ENCODE data around the gene CDH18.

CDH18 gene

DNA sequence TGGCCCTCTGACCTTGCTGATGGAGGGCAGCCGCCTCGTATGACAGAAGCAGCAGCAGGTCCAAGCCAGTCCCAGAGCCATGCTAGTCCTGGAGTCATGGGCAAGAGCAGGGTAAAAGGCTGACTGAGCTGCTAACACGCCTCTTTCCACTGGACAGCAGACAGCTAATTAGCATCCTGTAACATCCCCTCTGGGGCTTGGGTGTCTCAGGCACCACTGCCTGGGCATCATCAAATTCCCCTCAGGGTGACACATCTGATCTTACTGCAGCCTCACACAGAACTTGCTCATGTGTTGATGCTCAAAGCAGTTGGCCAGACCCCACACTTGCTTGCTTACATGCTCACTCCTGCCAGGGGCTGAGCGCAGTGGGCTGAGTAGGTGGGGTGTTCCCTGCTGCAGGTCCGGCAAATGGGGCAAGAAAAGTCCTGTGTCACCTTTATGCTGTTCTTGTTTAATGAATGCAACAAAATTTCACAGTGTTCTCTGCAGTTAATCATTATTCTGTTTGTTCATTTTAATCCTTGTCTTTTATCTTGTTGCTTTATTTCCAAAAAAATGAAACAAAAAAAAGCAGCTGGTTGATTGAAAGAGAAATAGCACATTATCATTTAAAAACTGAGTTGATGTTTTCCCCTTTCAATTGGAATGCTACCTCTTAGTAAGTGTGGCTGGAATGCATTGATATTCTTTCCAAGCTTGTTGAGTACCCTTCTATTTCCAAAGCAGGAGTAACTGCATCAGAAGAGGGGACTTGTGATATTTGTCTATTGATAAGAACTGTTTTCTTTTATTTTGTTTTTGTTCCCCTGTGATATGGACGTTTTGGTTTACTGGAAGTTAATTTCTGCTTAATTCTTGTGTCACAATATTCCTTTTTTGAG, 254.1 kb downstream of the CDH18 start:
- no peak overlapping the region for H3K4me3 ChIP-seq (ENCODE audit: low read depth in 1 of 2, low read length in 2 of 2)
- TF ChIP-seq CTCF (IDR thresholded peaks at IDR 0.05; ENCODE audit: borderline replicate concordance, extremely low read depth, low read length, poor library complexity, severe bottlenecking), result no peak
- DNase-seq (no peak), ATAC-seq (ENCODE audit: insufficient read depth, low read depth) (no peak)
- no peak overlapping the region for H3K4me2 ChIP-seq (ENCODE audit: insufficient read depth, low read length)
- no peak overlapping the region for H3K9ac ChIP-seq (ENCODE audit: low read depth, low read length)
- no peak overlapping the region for H3K27ac ChIP-seq (ENCODE audit: low read length)
- H3K9me3 ChIP-seq (ENCODE audit: insufficient read depth, low read length, severe bottlenecking), result peaks cover 3% of the 10 kb centered on the region
- H2AFZ ChIP-seq (ENCODE audit: low read depth, low read length), result no peak overlapping the region
- H4K20me1 ChIP-seq (ENCODE audit: insufficient read depth, low read length), result no peaks in the 10 kb centered on the region
- no peaks in the 10 kb centered on the region for H3K79me2 ChIP-seq (ENCODE audit: insufficient read depth, low read length)
- no peaks in the 10 kb centered on the region for H3K36me3 ChIP-seq (ENCODE audit: insufficient read depth, low read length)
- no peaks in the 10 kb centered on the region for H3K27me3 ChIP-seq (ENCODE audit: insufficient read depth, low read length, poor library complexity)
- no peaks in the 10 kb centered on the region for H3K4me1 ChIP-seq (ENCODE audit: insufficient read depth, low read length)

DNA sequence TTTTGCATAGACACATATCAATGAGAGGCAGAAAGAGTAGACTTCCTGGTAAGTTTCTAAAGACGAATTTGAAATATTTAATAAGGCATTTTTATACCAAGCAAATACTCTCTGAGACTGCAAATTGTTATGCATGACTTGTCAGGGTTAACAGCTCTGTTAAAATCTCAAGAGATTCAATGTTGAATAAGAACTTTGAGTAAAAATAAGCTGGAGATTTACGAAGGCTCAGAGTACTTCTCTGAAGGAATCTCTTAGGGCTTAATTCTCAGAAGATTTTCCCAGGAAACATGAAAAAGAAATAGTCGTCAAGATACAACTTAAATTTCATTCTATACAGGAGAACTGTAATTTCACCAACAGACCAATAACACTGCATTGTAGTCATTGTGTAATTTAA, 259.4 kb downstream of the CDH18 start:
- Histone ChIP-seq H3K9ac (ENCODE audit: low read depth, low read length) (no peak overlapping the region), H3K4me3 (ENCODE audit: low read depth in 1 of 2, low read length in 2 of 2) (no peak overlapping the region), H3K9me3 (ENCODE audit: insufficient read depth, low read length, severe bottlenecking) (no peaks in the 10 kb centered on the region), H3K27me3 (ENCODE audit: insufficient read depth, low read length, poor library complexity) (no peaks in the 10 kb centered on the region), H4K20me1 (ENCODE audit: insufficient read depth, low read length) (no peaks in the 10 kb centered on the region), H3K79me2 (ENCODE audit: insufficient read depth, low read length) (no peaks in the 10 kb centered on the region), H3K4me2 (ENCODE audit: insufficient read depth, low read length) (no peak overlapping the region), H3K4me1 (ENCODE audit: insufficient read depth, low read length) (no peaks in the 10 kb centered on the region), H3K27ac (ENCODE audit: low read length) (no peak overlapping the region), H3K36me3 (ENCODE audit: insufficient read depth, low read length) (no peaks in the 10 kb centered on the region), H2AFZ (ENCODE audit: low read depth, low read length) (no peak overlapping the region)
- TF ChIP-seq EZH2 (IDR thresholded peaks at IDR 0.05; ENCODE audit: borderline replicate concordance, low read depth, low read length, severe bottlenecking), result no peak
- no peak for TF ChIP-seq CTCF (IDR thresholded peaks at IDR 0.05; ENCODE audit: borderline replicate concordance, extremely low read depth, low read length, poor library complexity, severe bottlenecking)
- ATAC-seq (ENCODE audit: insufficient read depth, low read depth) (no peak), DNase-seq (no peak)

DNA sequence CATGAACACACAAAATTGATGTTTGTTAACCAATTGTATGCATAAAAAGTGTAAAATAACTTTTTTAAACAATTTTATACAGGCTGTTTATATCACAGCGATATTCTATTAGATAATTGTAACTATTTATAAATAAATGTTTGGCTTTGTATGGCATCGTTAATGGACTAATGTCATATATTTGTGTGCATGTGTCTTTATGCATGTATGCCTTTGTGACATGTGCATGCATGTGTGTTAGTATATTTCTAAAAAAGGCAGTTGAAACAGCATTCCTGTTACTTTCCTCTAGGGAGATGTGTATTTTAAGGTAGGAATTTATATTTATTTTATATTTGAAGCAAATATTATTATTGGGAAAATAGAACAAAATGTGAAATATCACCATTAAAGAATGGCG, 268.9 kb downstream of the CDH18 start:
- Histone ChIP-seq H2AFZ (ENCODE audit: low read depth, low read length) (no peak overlapping the region), H3K4me1 (ENCODE audit: insufficient read depth, low read length) (no peaks in the 10 kb centered on the region), H4K20me1 (ENCODE audit: insufficient read depth, low read length) (no peaks in the 10 kb centered on the region), H3K27me3 (ENCODE audit: insufficient read depth, low read length, poor library complexity) (no peaks in the 10 kb centered on the region), H3K9ac (ENCODE audit: low read depth, low read length) (no peak overlapping the region), H3K9me3 (ENCODE audit: insufficient read depth, low read length, severe bottlenecking) (no peaks in the 10 kb centered on the region), H3K79me2 (ENCODE audit: insufficient read depth, low read length) (no peaks in the 10 kb centered on the region), H3K36me3 (ENCODE audit: insufficient read depth, low read length) (no peaks in the 10 kb centered on the region), H3K27ac (ENCODE audit: low read length) (no peak overlapping the region), H3K4me2 (ENCODE audit: insufficient read depth, low read length) (no peak overlapping the region), H3K4me3 (ENCODE audit: low read depth in 1 of 2, low read length in 2 of 2) (no peak overlapping the region)
- TF ChIP-seq CTCF (IDR thresholded peaks at IDR 0.05; ENCODE audit: borderline replicate concordance, extremely low read depth, low read length, poor library complexity, severe bottlenecking) (no peak), EZH2 (IDR thresholded peaks at IDR 0.05; ENCODE audit: borderline replicate concordance, low read depth, low read length, severe bottlenecking) (no peak)
- no peak for ATAC-seq (ENCODE audit: insufficient read depth, low read depth)
- DNase-seq, result no peak

Data from DND-41 (cell line).